Stomach (tissue), 19 donors: ENCODE measurements around the gene AP3D1. TPM values are rescaled to one million over a fixed set of nuclear protein-coding genes. Genes with fewer than 3 reads are reported as not detected.
"Not testable (repeated sequence)": the region's sequence is repeated elsewhere in the genome, so short reads cannot be mapped to it uniquely, and the experiment has no call there.

Experiments
- DNase-seq, 2 donors: peaks; one replicate each; pipeline versions ENCODE4 v3.0.0 to v3.0.0-alpha.2; 2013 to 2019
- H3K27ac ChIP-seq, 5 donors: fragments of 200-600 bp in 4 of 5; sonication (generic) in 4 of 5; one replicate each; pipeline ENCODE4 v1.5.1; 2013 to 2019; ENCODE audit warnings: mild to moderate bottlenecking in 1 of 5, moderate library complexity in 1 of 5
- H3K27me3 ChIP-seq, 3 donors: fragments of 200-600 bp; sonication (generic); one replicate each; pipeline ENCODE4 v1.5.1; 2017 to 2019; ENCODE audit warnings: mixed run types in 1 of 3
- H3K36me3 ChIP-seq, 4 donors: fragments of 200-600 bp; sonication (generic); 1 replicate in 3 of 4; 2 replicates in 1 of 4; pipeline ENCODE4 v1.5.1; 2016 to 2019
- H3K4me1 ChIP-seq, 4 donors: fragments of 200-600 bp; sonication (generic); one replicate each; pipeline ENCODE4 v1.5.1; 2016 to 2019
- H3K4me3 ChIP-seq, 4 donors: fragments of 200-600 bp; sonication (generic) in 3 of 4; one replicate each; pipeline ENCODE4 v1.5.1; 2016 to 2019; ENCODE audit warnings: mild to moderate bottlenecking in 1 of 4
- H3K9me3 ChIP-seq, 4 donors: fragments of 200-600 bp; sonication (generic); one replicate each; pipeline ENCODE4 v1.5.1; 2016 to 2019
- CTCF ChIP-seq, 7 experiments: fragments of 450-650 bp in 4 of 7; fragments of 200-600 bp in 3 of 7; sonication (generic) in 3 of 7; IDR thresholded peaks; one replicate each; pipeline ENCODE4 v1.5.1; 2016 to 2019; ENCODE audit warnings: antibody characterized with exemption in 7 of 7, control low read depth in 2 of 7, mild to moderate bottlenecking in 1 of 7
- EP300 ChIP-seq: sonication (generic); formaldehyde crosslinking; IDR thresholded peaks from one replicate; pipeline ENCODE4 v1.6.1; 2017; ENCODE audit warnings: antibody characterized with exemption
- POLR2A ChIP-seq, 4 donors: fragments of 450-650 bp; IDR thresholded peaks; one replicate each; pipeline ENCODE4 v1.6.1; 2016; ENCODE audit warnings: antibody characterized with exemption in 4 of 4, control low read depth in 2 of 4, mild to moderate bottlenecking in 1 of 4, moderate library complexity in 1 of 4
- POLR2AphosphoS5 ChIP-seq, 3 donors: sonication (generic); formaldehyde crosslinking; IDR thresholded peaks; one replicate each; pipeline ENCODE4 v1.6.1; 2016; ENCODE audit warnings: antibody characterized with exemption in 3 of 3
- WGBS, 5 donors: extraction: QIAGEN DNeasy Blood & Tissue Kit in 3 of 5; methylation state at CpG; one replicate each; pipeline versions ENCODE4 v1.1.5 to v1.1.7; 2013 to 2018; 5-methylcytosine and 5-hydroxymethylcytosine counted together
- intact Hi-C: fragments of 100-400 bp; cut with DNase I; formaldehyde crosslinking; loops from one replicate; pipeline ENCODE4 v1.15.1; 2023; ENCODE audit warnings: low total_unique reads
- long read RNA-seq, 10 donors: transcript quantifications; one replicate each; lab custom pipeline, GENCODE V29; 2026
- polyA plus RNA-seq, 3 donors: library from polyadenylated mRNA; stranded (reverse); fragments of 200-250 nt; gene quantifications; one replicate each; pipeline ENCODE4 v1.2.3, GENCODE V29; 2013
- total RNA-seq, 5 donors: library from RNA; depleted of rRNA; stranded (reverse); fragments of >200 nt; gene quantifications; one replicate each; pipeline versions ENCODE4 v1.1.0 to v1.2.3, GENCODE V29; 2014 to 2016
- donor health status: healthy with polysubstance abuse.
- donor health status: Bipolar disorder and iron deficiency.
- donor health status: healthy.

The AP3D1 gene
- 100 to 1,000 TPM in 4 of 5 donors, 10 to 100 TPM in 1; 49.0 to 340 (median 134) TPM for total RNA-seq
- 10 to 100 TPM; 53.8 to 59.6 (median 59.4) TPM for polyA plus RNA-seq
- long read RNA-seq, donor 1: 0 reads
- long read RNA-seq, donor 2, full-length matches to known transcripts: 5 of 5 reads
- long read RNA-seq, donor 2, partial matches to known transcripts: 0 of 5 reads
- long read RNA-seq, donor 2, other reads (novel, unspliced or antisense): 0 of 5 reads
- long read RNA-seq, donor 3, full-length matches to known transcripts: 1 of 1 reads
- long read RNA-seq, donor 3, partial matches to known transcripts: 0 of 1 reads
- long read RNA-seq, donor 3, other reads (novel, unspliced or antisense): 0 of 1 reads
- long read RNA-seq, donor 4: 0 reads
- long read RNA-seq, donor 5, partial matches to known transcripts: 0 of 2 reads
- long read RNA-seq, donor 5, other reads (novel, unspliced or antisense): 0 of 2 reads
- long read RNA-seq, donor 6, full-length matches to known transcripts: 3 of 8 reads
- long read RNA-seq, donor 6, partial matches to known transcripts: 5 of 8 reads
- long read RNA-seq, donor 6, other reads (novel, unspliced or antisense): 0 of 8 reads
- long read RNA-seq, donor 7, partial matches to known transcripts: 5 of 5 reads
- long read RNA-seq, donor 7, other reads (novel, unspliced or antisense): 0 of 5 reads
- long read RNA-seq, donor 8, partial matches to known transcripts: 0 of 1 reads
- long read RNA-seq, donor 8, other reads (novel, unspliced or antisense): 0 of 1 reads
- long read RNA-seq, donor 9, partial matches to known transcripts: 5 of 6 reads
- long read RNA-seq, donor 9, other reads (novel, unspliced or antisense): 0 of 6 reads
- long read RNA-seq, donor 10, partial matches to known transcripts: 0 of 1 reads
- long read RNA-seq, donor 10, other reads (novel, unspliced or antisense): 0 of 1 reads

GRCh38 chr19:2151339-2152229 is at the start of gene AP3D1:
Gene AP3D1, minus strand, starts transcription at chr19:2151566. Its CDS starts 232 bp downstream, at chr19:2151334.
- Histone ChIP-seq H3K9me3 (no peaks in the 10 kb centered on the region), H3K36me3 (no peaks in the 10 kb centered on the region)
- intact Hi-C loops: no loop called here

GRCh38 chr19:2200624-2201294 is 49.4 kb upstream of the AP3D1 start:
- intact Hi-C loops, H3K27ac ChIP-seq, H3K4me3 ChIP-seq, H3K27me3 ChIP-seq, DNase-seq, H3K9me3 ChIP-seq: not testable (repeated sequence)
- peaks cover 21 to 91% (median 82%) of the 10 kb centered on the region in 4 donors for H3K36me3 ChIP-seq
- WGBS, 5 donors: 95 to 97% (median 96%) methylated on average over 50 of the region's 50 CpGs
- peaks cover 8 to 19% (median 16%) of the 10 kb centered on the region in 4 donors for H3K4me1 ChIP-seq

More at GRCh38 chr19:2151339-2152229, at the start of gene AP3D1:
- Histone ChIP-seq H3K27ac (peak within 1 kb of the TSS; percentile 87 to 96 (median 89)), H3K27me3 (no peaks in the 10 kb centered on the region), H3K4me3 (peak within 1 kb of the TSS; percentile 92 to 100 (median 98)), H3K4me1 (peaks cover 29 to 57% (median 42%) of the 10 kb centered on the region in 4 donors)
- DNase-seq: peak; percentile 100
- TF ChIP-seq POLR2A (IDR thresholded peaks at IDR 0.05) (peak in 1 of 4 donors; percentile 37), POLR2AphosphoS5 (IDR thresholded peaks at IDR 0.05) (peak; percentile 31 to 87 (median 45)), EP300 (no peak), CTCF (IDR thresholded peaks at IDR 0.05) (no peak)
- 1 to 5% (median 1%) methylated on average over 14 to 74 of the region's 74 CpGs for WGBS, 5 donors

- H3K4me3 ChIP-seq: no peak overlapping the region
- H3K27ac ChIP-seq: no peak overlapping the region
- no peak for TF ChIP-seq POLR2AphosphoS5 (IDR thresholded peaks at IDR 0.05)
- TF ChIP-seq EP300: no peak
- no peak for TF ChIP-seq POLR2A (IDR thresholded peaks at IDR 0.05)
- no peak for TF ChIP-seq CTCF (IDR thresholded peaks at IDR 0.05)
- WGBS, 5 donors: 80 to 90% (median 89%) methylated on average over 31 to 37 of the region's 37 CpGs
- intact Hi-C loops: no loop called here
- H3K9me3 ChIP-seq: no peaks in the 10 kb centered on the region
- H3K27me3 ChIP-seq: no peaks in the 10 kb centered on the region
- peaks cover 26 to 91% (median 87%) of the 10 kb centered on the region in 4 donors for H3K36me3 ChIP-seq
- DNase-seq: no peak
- peaks cover 8 to 19% (median 15%) of the 10 kb centered on the region in 4 donors for H3K4me1 ChIP-seq
These were observed 48.7 kb upstream of the AP3D1 start for GRCh38 chr19:2199861-2200623.

- intact Hi-C loops: no loop called here
- Histone ChIP-seq H3K9me3 (no peaks in the 10 kb centered on the region), H3K4me3 (no peak overlapping the region), H3K36me3 (peaks cover 31 to 93% (median 90%) of the 10 kb centered on the region in 4 donors), H3K27ac (no peak overlapping the region), H3K4me1 (peaks cover 5 to 12% (median 8%) of the 10 kb centered on the region in 4 donors), H3K27me3 (no peaks in the 10 kb centered on the region)
- DNase-seq: peak in 1 of 2 donors; percentile 34
- TF ChIP-seq CTCF (IDR thresholded peaks at IDR 0.05): no peak
- TF ChIP-seq POLR2AphosphoS5 (IDR thresholded peaks at IDR 0.05): no peak
- TF ChIP-seq EP300: no peak
- TF ChIP-seq POLR2A (IDR thresholded peaks at IDR 0.05): no peak
- WGBS, 5 donors: 82 to 86% (median 85%) methylated on average over 11 to 18 of the region's 18 CpGs
These were observed 47.8 kb upstream of the AP3D1 start for GRCh38 chr19:2199215-2199614.
